HG03103 (cell line): ENCODE measurements around the gene ARF1.

Experiments
- ATAC-seq: cut with Tn5 transposase; IDR thresholded peaks from one replicate; pipeline ENCODE4 v1.9.1; 2021; ENCODE audit warnings: low read depth; ENCODE audit not compliant: unreplicated experiment

Gene ARF1

GRCh38 chr1:228048659-228049298, 33.7 kb upstream of the ARF1 start:
- no peak for ATAC-seq

DNA sequence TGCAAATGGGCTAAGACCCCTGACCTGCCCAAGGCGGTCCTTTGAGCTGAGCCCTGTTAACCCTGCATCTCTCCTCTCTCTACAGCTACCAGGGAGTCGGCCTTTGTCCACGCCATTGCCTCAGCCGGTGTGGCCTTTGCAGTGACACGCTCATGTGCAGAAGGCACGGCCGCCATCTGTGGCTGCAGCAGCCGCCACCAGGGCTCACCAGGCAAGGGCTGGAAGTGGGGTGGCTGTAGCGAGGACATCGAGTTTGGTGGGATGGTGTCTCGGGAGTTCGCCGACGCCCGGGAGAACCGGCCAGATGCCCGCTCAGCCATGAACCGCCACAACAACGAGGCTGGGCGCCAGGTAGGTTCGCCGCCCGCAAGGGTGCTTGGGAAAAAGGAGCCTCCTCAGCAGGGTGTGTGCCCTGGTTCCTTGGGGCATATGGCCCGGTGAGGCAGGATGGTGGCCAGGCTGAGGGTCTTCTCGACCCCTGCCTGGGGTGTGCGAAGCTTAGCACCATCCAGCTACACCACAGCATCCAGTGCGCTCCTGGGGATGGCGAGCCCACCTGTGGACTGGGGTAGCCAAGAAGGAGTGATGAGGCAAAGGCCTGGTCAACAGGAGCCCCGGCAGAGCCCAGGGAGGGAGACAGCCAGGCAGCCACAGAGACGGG, 31.8 kb upstream of the ARF1 start:
- ATAC-seq = no peak

- no peak for ATAC-seq
Measured at GRCh38 chr1:228058172-228058948, 24.1 kb upstream of the ARF1 start.

- ATAC-seq = no peak
Measured at GRCh38 chr1:228058949-228059633, 23.4 kb upstream of the ARF1 start.

- ATAC-seq = no peak
Measured at GRCh38 chr1:228059634-228060457, 22.7 kb upstream of the ARF1 start.

DNA sequence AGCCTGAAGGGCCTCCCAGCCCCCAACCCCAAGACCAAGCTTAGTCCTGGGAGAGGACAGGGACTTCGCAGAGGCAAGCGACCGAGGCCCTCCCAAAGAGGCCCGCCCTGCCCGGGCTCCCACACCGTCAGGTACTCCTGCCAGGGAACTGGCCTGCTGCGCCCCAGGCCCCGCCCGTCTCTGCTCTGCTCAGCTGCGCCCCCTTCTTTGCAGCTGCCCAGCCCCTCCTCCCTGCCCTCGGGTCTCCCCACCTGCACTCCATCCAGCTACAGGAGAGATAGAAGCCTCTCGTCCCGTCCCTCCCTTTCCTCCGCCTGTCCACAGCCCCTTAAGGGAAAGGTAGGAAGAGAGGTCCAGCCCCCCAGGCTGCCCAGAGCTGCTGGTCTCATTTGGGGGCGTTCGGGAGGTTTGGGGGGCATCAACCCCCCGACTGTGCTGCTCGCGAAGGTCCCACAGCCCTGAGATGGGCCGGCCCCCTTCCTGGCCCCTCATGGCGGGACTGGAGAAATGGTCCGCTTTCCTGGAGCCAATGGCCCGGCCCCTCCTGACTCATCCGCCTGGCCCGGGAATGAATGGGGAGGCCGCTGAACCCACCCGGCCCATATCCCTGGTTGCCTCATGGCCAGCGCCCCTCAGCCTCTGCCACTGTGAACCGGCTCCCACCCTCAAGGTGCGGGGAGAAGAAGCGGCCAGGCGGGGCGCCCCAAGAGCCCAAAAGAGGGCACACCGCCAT, 21.9 kb upstream of the ARF1 start:
- no peak for ATAC-seq

GRCh38 chr1:228061411-228062084, 21.0 kb upstream of the ARF1 start:
- no peak for ATAC-seq

- no peak for ATAC-seq
Measured at GRCh38 chr1:228062085-228062791, 20.3 kb upstream of the ARF1 start.

DNA sequence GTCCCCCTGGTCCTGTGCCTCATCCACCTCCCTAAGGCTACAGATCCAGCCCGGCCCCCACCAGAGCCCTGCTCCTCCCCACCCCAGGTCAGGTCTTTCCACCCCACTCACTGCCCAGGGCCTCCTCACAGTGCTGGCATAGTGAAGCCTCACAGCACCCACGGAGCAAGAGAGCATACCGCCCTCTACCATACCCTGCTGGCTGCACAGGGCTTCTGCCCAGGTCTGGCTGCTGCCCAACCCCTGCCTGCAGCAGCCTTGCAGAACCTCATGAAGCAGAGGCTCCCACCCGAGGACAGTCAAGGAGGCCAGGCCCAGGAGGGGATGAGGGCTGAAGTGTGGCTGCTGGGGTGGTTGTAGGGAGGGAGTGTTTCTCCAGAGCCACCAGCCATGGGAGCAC, 19.7 kb upstream of the ARF1 start:
- ATAC-seq = no peak

DNA sequence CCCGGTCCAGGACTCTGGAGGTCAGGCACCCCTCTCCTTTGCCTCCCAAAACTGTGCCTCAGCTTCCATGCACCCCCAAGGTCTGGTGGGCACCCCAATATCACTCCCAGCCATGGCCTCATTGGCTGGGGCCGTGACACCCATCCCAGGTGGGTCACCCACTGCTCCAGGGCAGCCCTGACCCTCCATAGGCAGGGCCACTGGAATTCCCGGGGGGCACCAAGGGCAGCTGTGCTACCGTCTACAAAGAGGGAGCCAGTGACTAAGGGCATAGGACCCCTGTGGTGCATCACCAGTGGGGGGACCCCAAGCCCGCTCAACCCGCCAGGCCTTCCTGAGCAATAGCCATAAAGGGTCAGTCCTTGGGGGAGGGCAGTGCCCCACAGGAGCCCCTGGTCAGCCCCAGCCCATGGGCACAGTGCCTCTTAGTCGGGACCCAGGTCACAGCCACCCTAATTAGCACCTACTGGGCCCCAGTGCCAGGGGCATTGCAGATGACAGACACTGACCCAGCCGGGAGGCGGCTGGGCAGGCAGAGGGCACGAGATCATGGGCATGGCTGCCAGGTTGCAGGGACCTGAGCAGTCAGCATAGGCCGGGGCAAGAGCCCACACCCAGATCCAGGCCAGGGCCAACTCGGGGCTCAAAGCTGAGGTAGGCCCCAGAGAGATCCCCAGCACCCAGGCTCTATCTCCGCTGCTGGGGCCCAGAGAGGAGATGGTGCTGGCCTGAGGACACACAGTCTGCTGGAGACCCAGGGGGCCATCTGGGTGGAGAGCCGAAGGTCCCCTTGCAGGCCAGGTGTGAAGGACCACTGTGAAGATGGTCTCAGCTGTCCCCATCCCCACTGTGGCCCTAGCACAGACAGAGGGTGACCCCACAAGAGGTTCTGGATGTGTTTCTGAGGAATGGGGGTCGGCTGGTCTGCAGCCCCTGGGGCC, 19.0 kb upstream of the ARF1 start:
- ATAC-seq = no peak

DNA sequence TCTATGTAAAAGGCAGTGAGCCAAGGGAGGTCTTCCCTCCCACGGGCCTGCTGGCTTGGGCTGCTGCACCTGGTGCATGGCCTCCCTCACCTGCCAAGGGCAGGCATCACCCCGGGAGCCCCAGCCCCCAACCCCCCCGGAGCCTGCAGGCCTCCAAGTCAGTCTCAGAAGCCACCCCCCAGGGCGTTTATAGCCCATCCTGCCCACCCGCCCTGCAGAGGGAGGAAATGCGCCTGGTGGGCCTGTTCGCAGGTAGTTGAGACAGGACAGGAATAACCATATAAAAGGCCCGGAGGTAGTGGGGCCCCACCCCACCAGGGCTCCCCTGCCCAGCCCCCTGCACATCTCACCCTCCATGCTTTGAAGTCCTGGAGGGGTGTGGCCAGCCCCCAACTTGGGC, 18.2 kb upstream of the ARF1 start:
- no peak for ATAC-seq

- no peak for ATAC-seq
Measured at GRCh38 chr1:228064741-228065542, 17.6 kb upstream of the ARF1 start.

DNA sequence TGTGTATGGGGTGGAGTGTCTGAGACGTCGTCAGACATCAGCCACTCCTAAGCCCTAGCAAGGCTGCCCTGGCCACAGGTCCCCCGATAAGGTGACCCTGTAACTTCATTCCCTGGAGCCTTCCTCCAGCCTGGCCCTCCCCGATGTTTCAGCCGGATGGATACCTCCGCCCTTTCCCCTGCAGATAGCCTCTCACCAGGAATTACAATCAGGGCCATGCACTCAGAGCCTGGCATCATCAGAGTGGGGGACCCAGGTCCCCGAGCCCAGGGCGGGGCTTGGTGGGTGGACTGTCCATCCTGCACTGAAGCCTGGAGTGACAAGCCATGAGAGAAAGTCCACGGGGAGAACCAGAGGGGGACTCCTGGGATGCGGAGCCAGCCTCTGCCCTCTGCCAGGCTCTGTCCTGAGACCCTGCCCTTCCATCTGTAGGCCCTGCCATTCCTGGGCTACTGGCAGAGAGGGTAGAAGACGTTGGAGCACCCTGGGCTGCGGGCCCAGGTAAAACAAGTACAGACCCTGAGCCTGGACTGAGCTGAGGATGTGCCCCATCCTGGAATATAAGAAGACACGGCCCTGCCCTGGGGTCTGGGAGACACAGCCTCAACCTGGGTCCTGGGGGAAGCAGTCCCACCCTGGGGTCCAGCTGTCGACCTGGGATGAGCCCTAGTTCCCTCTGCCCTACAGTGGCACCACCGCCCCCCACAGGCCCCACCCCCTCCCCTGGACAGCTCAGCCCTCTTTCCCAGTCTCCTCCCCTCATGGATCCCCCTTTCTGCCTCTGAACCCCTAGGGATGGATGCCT, 16.8 kb upstream of the ARF1 start:
- ATAC-seq = no peak

DNA sequence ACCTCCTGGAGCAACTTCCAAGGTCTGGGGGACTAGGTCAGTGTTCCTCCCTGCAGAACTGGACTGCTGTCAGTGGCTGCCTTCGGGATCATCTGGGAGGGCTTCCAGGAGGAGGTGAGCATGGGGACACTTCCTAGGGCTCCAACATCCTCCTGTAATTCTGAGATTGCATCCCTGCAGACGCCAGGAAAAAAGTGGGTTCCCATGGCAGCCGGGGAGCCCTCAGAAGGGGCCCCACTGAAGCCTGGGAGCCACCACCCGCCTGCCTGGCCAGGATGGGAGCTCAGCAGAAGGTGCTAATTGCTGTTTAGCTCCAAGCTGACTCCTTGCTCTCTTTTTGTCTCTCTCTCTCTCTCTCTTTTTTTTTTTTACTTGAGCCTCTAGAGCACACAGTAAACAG, 16.1 kb upstream of the ARF1 start:
- ATAC-seq = no peak

- ATAC-seq = no peak
Measured at GRCh38 chr1:228066891-228067654, 15.4 kb upstream of the ARF1 start.
